ENCODE results near the gene BACH2. TPM values are rescaled to one million over a fixed set of nuclear protein-coding genes. Genes with fewer than 3 reads are reported as not detected.

Gene BACH2
- total RNA-seq, 1 donor from 2014 or later: 6.4 TPM

GRCh38 chr6:89932245-89932802 is 364.3 kb downstream of the BACH2 start:
- Histone ChIP-seq H3K4me1 (no peaks in the 10 kb centered on the region), H3K27me3 (no peaks in the 10 kb centered on the region), H3K36me3 (no peaks in the 10 kb centered on the region), H3K4me3 (no peak overlapping the region), H3K9me3 (no peaks in the 10 kb centered on the region), H3K27ac (no peak overlapping the region)
- DNase-seq (ENCODE audit: extremely low spot score in 2 of 2): no peak
- intact Hi-C loops (cut with DNase I): no loop called here
- TF ChIP-seq, protein P1, sequence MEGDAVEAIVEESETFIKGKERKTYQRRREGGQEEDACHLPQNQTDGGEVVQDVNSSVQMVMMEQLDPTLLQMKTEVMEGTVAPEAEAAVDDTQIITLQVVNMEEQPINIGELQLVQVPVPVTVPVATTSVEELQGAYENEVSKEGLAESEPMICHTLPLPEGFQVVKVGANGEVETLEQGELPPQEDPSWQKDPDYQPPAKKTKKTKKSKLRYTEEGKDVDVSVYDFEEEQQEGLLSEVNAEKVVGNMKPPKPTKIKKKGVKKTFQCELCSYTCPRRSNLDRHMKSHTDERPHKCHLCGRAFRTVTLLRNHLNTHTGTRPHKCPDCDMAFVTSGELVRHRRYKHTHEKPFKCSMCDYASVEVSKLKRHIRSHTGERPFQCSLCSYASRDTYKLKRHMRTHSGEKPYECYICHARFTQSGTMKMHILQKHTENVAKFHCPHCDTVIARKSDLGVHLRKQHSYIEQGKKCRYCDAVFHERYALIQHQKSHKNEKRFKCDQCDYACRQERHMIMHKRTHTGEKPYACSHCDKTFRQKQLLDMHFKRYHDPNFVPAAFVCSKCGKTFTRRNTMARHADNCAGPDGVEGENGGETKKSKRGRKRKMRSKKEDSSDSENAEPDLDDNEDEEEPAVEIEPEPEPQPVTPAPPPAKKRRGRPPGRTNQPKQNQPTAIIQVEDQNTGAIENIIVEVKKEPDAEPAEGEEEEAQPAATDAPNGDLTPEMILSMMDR (IDR thresholded peaks at IDR 0.05): no peak
- TF ChIP-seq POLR2AphosphoS5 (IDR thresholded peaks at IDR 0.05; ENCODE audit: insufficient read depth in 1 of 2, low read depth in 1 of 2) (no peak), POLR2A (IDR thresholded peaks at IDR 0.05) (no peak)

GRCh38 chr6:89930789-89931188 is 365.9 kb downstream of the BACH2 start:
- Histone ChIP-seq H3K9me3 (no peaks in the 10 kb centered on the region), H3K36me3 (no peaks in the 10 kb centered on the region), H3K27me3 (no peaks in the 10 kb centered on the region), H3K27ac (no peak overlapping the region), H3K4me3 (no peak overlapping the region), H3K4me1 (no peaks in the 10 kb centered on the region)
- TF ChIP-seq, protein P1 (IDR thresholded peaks at IDR 0.05): no peak
- no peak for TF ChIP-seq POLR2AphosphoS5 (IDR thresholded peaks at IDR 0.05; ENCODE audit: insufficient read depth in 1 of 2, low read depth in 1 of 2)
- no peak for TF ChIP-seq POLR2A (IDR thresholded peaks at IDR 0.05)
- no peak for DNase-seq (ENCODE audit: extremely low spot score in 2 of 2)
- intact Hi-C loops (cut with DNase I): no loop called here

- no peak for DNase-seq (ENCODE audit: extremely low spot score in 2 of 2)
- H3K27me3 ChIP-seq: no peaks in the 10 kb centered on the region
- H3K27ac ChIP-seq: no peak overlapping the region
- TF ChIP-seq, protein P1 (IDR thresholded peaks at IDR 0.05): no peak
- TF ChIP-seq POLR2A (IDR thresholded peaks at IDR 0.05): no peak
- no peak for TF ChIP-seq POLR2AphosphoS5 (IDR thresholded peaks at IDR 0.05; ENCODE audit: insufficient read depth in 1 of 2, low read depth in 1 of 2)
- no peaks in the 10 kb centered on the region for H3K4me1 ChIP-seq
- intact Hi-C loops (cut with DNase I): no loop called here
- no peaks in the 10 kb centered on the region for H3K36me3 ChIP-seq
- H3K9me3 ChIP-seq: no peaks in the 10 kb centered on the region
- no peak overlapping the region for H3K4me3 ChIP-seq
Observed at GRCh38 chr6:89928604-89929003, 368.0 kb downstream of the BACH2 start.

DNA sequence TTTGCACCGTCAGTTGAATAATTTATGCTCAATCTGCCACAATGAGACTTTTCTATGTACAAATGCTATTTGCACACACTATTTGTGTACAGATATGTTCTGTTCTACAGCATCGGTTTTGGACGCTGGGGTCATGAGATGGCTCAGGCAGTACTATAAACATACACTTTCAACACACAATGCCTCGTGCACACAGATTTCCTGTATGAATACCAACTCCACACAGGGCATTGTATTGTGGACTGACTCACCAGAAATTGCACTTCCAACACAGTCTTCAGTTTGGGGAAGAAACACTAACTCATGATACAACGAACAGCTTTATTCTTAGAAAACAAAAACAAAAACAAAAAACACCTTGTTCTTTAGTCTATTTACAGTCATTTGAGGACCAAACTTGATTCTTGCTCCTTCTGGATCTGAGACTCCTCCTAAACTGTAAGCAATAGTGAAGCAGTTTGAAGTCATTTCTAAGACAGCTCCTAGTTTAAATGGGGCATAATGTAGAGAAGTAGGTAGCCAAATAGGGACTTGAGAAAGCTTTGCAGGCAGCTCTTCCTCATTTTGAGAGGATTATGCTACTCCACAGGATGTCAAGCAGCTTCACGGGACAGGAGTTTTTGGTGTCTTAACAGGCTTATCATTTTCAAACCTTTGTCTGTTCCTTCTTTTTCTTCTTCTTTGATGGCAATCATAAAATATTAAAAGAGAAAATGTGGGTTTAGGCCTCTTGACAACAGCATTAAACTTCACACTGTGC is 368.7 kb downstream of the BACH2 start:
- no peaks in the 10 kb centered on the region for H3K36me3 ChIP-seq
- H3K4me1 ChIP-seq: no peaks in the 10 kb centered on the region
- H3K9me3 ChIP-seq: no peaks in the 10 kb centered on the region
- H3K27ac ChIP-seq: no peak overlapping the region
- DNase-seq (ENCODE audit: extremely low spot score in 2 of 2): no peak
- TF ChIP-seq, protein P1 (IDR thresholded peaks at IDR 0.05): no peak
- TF ChIP-seq POLR2AphosphoS5 (IDR thresholded peaks at IDR 0.05; ENCODE audit: insufficient read depth in 1 of 2, low read depth in 1 of 2): no peak
- no peak for TF ChIP-seq POLR2A (IDR thresholded peaks at IDR 0.05)
- intact Hi-C loops (cut with DNase I): no loop called here
- no peaks in the 10 kb centered on the region for H3K27me3 ChIP-seq
- H3K4me3 ChIP-seq: no peak overlapping the region

- TF ChIP-seq POLR2A (IDR thresholded peaks at IDR 0.05): no peak
- TF ChIP-seq, protein P1 (IDR thresholded peaks at IDR 0.05): no peak
- TF ChIP-seq POLR2AphosphoS5 (IDR thresholded peaks at IDR 0.05; ENCODE audit: insufficient read depth in 1 of 2, low read depth in 1 of 2): no peak
- Histone ChIP-seq H3K27me3 (no peaks in the 10 kb centered on the region), H3K4me1 (no peaks in the 10 kb centered on the region), H3K4me3 (no peak overlapping the region), H3K36me3 (no peaks in the 10 kb centered on the region), H3K27ac (no peak overlapping the region), H3K9me3 (no peaks in the 10 kb centered on the region)
- intact Hi-C loops (cut with DNase I): no loop called here
- DNase-seq (ENCODE audit: extremely low spot score in 2 of 2): no peak
Observed at GRCh38 chr6:89927264-89927663, 369.4 kb downstream of the BACH2 start.
